Measurements from ENCODE around the gene TNS2.

TNS2 gene

GRCh38 chr12:53067993-53068770 is 18.3 kb downstream of the TNS2 start:
- in situ Hi-C loops (cut with HindIII; ENCODE audit: low sequenced_read_pairs): loop anchor here (5.0 kb wide), 1 partner anchor 34 kb away; the partner anchor contains the start of gene SOAT2

GRCh38 chr12:53068811-53069585 is 19.1 kb downstream of the TNS2 start:
- in situ Hi-C loops (cut with HindIII; ENCODE audit: low sequenced_read_pairs): loop anchor here (5.0 kb wide), 1 partner anchor 33 kb away; the partner anchor contains the start of gene SOAT2

- in situ Hi-C loops (cut with HindIII; ENCODE audit: low sequenced_read_pairs): loop anchor here (5.0 to 10.0 kb wide), 2 partner anchors 32 to 125 kb away; partner anchors contain the start of gene SOAT2
Measured at GRCh38 chr12:53069621-53070410, 20.0 kb downstream of the TNS2 start.

GRCh38 chr12:53070877-53071492 is 21.1 kb downstream of the TNS2 start:
- in situ Hi-C loops (cut with HindIII; ENCODE audit: low sequenced_read_pairs): loop anchor here (10.0 kb wide), 1 partner anchor 124 kb away; no protein-coding TSS in a partner anchor

GRCh38 chr12:53071591-53072551 is 22.0 kb downstream of the TNS2 start:
- in situ Hi-C loops (cut with HindIII; ENCODE audit: low sequenced_read_pairs): loop anchor here (10.0 kb wide), 1 partner anchor 123 kb away; no protein-coding TSS in a partner anchor

- in situ Hi-C loops (cut with HindIII; ENCODE audit: low sequenced_read_pairs): loop anchor here (10.0 kb wide), 1 partner anchor 121 kb away; no protein-coding TSS in a partner anchor
Measured at GRCh38 chr12:53073881-53074280, 24.0 kb downstream of the TNS2 start.

GRCh38 chr12:53074283-53074998 is 24.6 kb downstream of the TNS2 start:
- in situ Hi-C loops (cut with HindIII; ENCODE audit: low sequenced_read_pairs): loop anchor here (10.0 kb wide), 1 partner anchor 120 kb away; no protein-coding TSS in a partner anchor

GRCh38 chr12:53074999-53075370 is 25.1 kb downstream of the TNS2 start:
- in situ Hi-C loops (cut with HindIII; ENCODE audit: low sequenced_read_pairs): loop anchor here (5.0 to 10.0 kb wide), 3 partner anchors 97 to 192 kb away; partner anchors contain the start of gene ESPL1

GRCh38 chr12:53076461-53076860 is 26.6 kb downstream of the TNS2 start:
- in situ Hi-C loops (cut with HindIII; ENCODE audit: low sequenced_read_pairs): loop anchor here (5.0 to 10.0 kb wide), 3 partner anchors 96 to 191 kb away; partner anchors contain the start of gene ESPL1

GRCh38 chr12:53077030-53077429 is 27.2 kb downstream of the TNS2 start:
- in situ Hi-C loops (cut with HindIII; ENCODE audit: low sequenced_read_pairs): loop anchor here (5.0 to 10.0 kb wide), 3 partner anchors 95 to 190 kb away; partner anchors contain the start of gene ESPL1

GRCh38 chr12:53078425-53079225 is 28.8 kb downstream of the TNS2 start:
- in situ Hi-C loops (cut with HindIII; ENCODE audit: low sequenced_read_pairs): loop anchor here (5.0 to 10.0 kb wide), 3 partner anchors 94 to 189 kb away; partner anchors contain the start of gene ESPL1

GRCh38 chr12:53079226-53080117 is 29.6 kb downstream of the TNS2 start, which contains the start of gene SPRYD3:
Gene SPRYD3 (minus strand): TSS chr12:53079390. CDS start chr12:53079333, 57 bp downstream.
- in situ Hi-C loops (cut with HindIII; ENCODE audit: low sequenced_read_pairs): loop anchor here (5.0 to 10.0 kb wide), 3 partner anchors 93 to 188 kb away; partner anchors contain the start of gene ESPL1

- in situ Hi-C loops (cut with HindIII; ENCODE audit: low sequenced_read_pairs): no loop called here
Measured at GRCh38 chr12:53082637-53083175, 32.8 kb downstream of the TNS2 start.

- in situ Hi-C loops (cut with HindIII; ENCODE audit: low sequenced_read_pairs): no loop called here
Measured at GRCh38 chr12:53086361-53086760, 36.5 kb downstream of the TNS2 start.

GRCh38 chr12:53090105-53090504 is 40.2 kb downstream of the TNS2 start:
- in situ Hi-C loops (cut with HindIII; ENCODE audit: low sequenced_read_pairs): no loop called here

GRCh38 chr12:53090554-53090953 is 40.7 kb downstream of the TNS2 start:
- in situ Hi-C loops (cut with HindIII; ENCODE audit: low sequenced_read_pairs): no loop called here
